ENCODE data around the gene GATA6. TPM values are rescaled to one million over a fixed set of nuclear protein-coding genes. Genes with fewer than 3 reads are reported as not detected.

Gene GATA6
- polyA plus RNA-seq, 3 donors, result 0.04 TPM; not detected in 2

DNA sequence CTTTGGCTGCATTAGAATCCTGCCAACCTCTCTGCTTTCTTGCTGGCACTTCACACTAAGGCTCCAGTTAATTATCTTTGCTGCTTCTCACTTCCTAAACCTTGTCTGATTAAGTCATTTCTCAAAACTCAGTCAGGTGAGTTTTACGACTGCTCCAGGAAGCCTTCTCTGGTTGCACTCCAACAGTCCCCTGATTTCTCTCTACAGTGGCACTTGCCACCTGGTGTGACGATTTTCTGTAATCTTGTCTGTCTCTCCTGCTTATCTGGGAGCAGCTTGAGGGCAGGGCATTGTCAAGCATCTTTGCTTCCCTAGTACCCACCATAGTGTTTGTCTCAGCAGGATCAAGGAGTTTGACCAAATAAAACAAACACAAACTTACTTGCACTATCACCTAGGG is 10.4 kb upstream of the GATA6 start:
- intact Hi-C loops (cut with micrococcal nuclease), result no loop called here
- H3K36me3 ChIP-seq (replicated peaks in 1 of 2; ENCODE audit: control insufficient read depth in 1 of 2, insufficient read depth in 2 of 2, low read length in 2 of 2), result no peaks in the 10 kb centered on the region
- no peak overlapping the region for H3K9ac ChIP-seq (ENCODE audit: insufficient read depth, low read length, poor library complexity, severe bottlenecking)
- TF ChIP-seq, protein P1, sequence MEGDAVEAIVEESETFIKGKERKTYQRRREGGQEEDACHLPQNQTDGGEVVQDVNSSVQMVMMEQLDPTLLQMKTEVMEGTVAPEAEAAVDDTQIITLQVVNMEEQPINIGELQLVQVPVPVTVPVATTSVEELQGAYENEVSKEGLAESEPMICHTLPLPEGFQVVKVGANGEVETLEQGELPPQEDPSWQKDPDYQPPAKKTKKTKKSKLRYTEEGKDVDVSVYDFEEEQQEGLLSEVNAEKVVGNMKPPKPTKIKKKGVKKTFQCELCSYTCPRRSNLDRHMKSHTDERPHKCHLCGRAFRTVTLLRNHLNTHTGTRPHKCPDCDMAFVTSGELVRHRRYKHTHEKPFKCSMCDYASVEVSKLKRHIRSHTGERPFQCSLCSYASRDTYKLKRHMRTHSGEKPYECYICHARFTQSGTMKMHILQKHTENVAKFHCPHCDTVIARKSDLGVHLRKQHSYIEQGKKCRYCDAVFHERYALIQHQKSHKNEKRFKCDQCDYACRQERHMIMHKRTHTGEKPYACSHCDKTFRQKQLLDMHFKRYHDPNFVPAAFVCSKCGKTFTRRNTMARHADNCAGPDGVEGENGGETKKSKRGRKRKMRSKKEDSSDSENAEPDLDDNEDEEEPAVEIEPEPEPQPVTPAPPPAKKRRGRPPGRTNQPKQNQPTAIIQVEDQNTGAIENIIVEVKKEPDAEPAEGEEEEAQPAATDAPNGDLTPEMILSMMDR (IDR thresholded peaks at IDR 0.05), result no peak
- no peak overlapping the region for H3K4me3 ChIP-seq (replicated peaks in 1 of 3; ENCODE audit: low read depth in 2 of 3, low read length in 3 of 3)
- H4K20me1 ChIP-seq (ENCODE audit: insufficient read depth, low read length), result no peaks in the 10 kb centered on the region
- peak overlapping the region in 1 of 7 donors; percentile 13 for H3K27ac Mint-ChIP-seq
- no peaks in the 10 kb centered on the region for H3K9me3 ChIP-seq (replicated peaks in 1 of 2; ENCODE audit: control insufficient read depth in 1 of 2, insufficient read depth in 1 of 2, low read length in 2 of 2)
- 86% methylated on average over 1 of the region's 2 CpGs for WGBS (ENCODE audit: insufficient coverage)
- no peak overlapping the region for H3K4me2 ChIP-seq (replicated peaks; ENCODE audit: extremely low read depth, low read length, poor library complexity, severe bottlenecking)
- H3K4me1 Mint-ChIP-seq, result no peaks in the 10 kb centered on the region
- peaks cover 34 to 43% (median 42%) of the 10 kb centered on the region in 3 donors for H3K27me3 Mint-ChIP-seq (ENCODE audit: low read depth in 3 of 3)
- no peaks in the 10 kb centered on the region for H3K79me2 ChIP-seq (ENCODE audit: insufficient read depth, low read length)
- DNase-seq, result no peak
- H3K27ac ChIP-seq (ENCODE audit: low read depth in 1 of 2, low read length in 2 of 2), result no peak overlapping the region
- H3K4me1 ChIP-seq (ENCODE audit: control insufficient read depth in 1 of 2, insufficient read depth in 2 of 2, low read length in 2 of 2), result no peaks in the 10 kb centered on the region
- H3K27me3 ChIP-seq (ENCODE audit: control insufficient read depth in 2 of 2, insufficient read depth in 2 of 2, low read length in 2 of 2), result peaks cover 29 to 38% of the 10 kb centered on the region in 2 donors
- H3K4me3 Mint-ChIP-seq, result no peak overlapping the region
- H3K9me3 Mint-ChIP-seq, result peaks cover 0 to 8% (median 2%) of the 10 kb centered on the region in 7 donors
- H2AFZ ChIP-seq (ENCODE audit: insufficient read depth, low read depth, low read length, poor library complexity, severe bottlenecking), result no peak overlapping the region
- H3K36me3 Mint-ChIP-seq, result no peaks in the 10 kb centered on the region

DNA sequence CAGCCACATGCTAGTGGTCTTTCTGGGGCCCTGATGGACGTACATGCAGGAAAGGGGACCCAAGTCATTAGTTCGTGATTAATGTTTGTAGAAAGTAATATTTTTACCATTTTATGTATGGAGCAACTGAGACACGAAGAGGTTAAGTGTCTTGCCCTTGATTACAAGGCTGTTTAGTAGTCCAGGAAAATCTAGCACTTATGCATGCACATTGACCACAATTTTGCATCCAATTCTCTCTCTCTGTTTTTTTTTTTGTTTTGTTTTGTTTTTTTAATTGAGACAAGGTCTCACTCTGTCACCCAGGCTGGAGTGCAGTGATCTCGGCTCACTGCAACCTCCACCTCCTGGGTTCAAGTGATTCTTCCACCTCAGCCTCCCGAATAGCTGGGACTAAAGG is 8.3 kb upstream of the GATA6 start:
- H3K27ac Mint-ChIP-seq, result no peak overlapping the region
- Histone ChIP-seq H3K9ac (ENCODE audit: insufficient read depth, low read length, poor library complexity, severe bottlenecking) (no peak overlapping the region), H3K4me2 (replicated peaks; ENCODE audit: extremely low read depth, low read length, poor library complexity, severe bottlenecking) (no peak overlapping the region), H4K20me1 (ENCODE audit: insufficient read depth, low read length) (no peaks in the 10 kb centered on the region), H3K36me3 (replicated peaks in 1 of 2; ENCODE audit: control insufficient read depth in 1 of 2, insufficient read depth in 2 of 2, low read length in 2 of 2) (no peaks in the 10 kb centered on the region), H2AFZ (ENCODE audit: insufficient read depth, low read depth, low read length, poor library complexity, severe bottlenecking) (no peak overlapping the region), H3K9me3 (replicated peaks in 1 of 2; ENCODE audit: control insufficient read depth in 1 of 2, insufficient read depth in 1 of 2, low read length in 2 of 2) (peaks cover under 1% of the 10 kb centered on the region in 2 donors), H3K4me3 (replicated peaks in 1 of 3; ENCODE audit: low read depth in 2 of 3, low read length in 3 of 3) (no peak overlapping the region), H3K79me2 (ENCODE audit: insufficient read depth, low read length) (no peaks in the 10 kb centered on the region), H3K27me3 (ENCODE audit: control insufficient read depth in 2 of 2, insufficient read depth in 2 of 2, low read length in 2 of 2) (peaks cover 46 to 57% of the 10 kb centered on the region in 2 donors), H3K27ac (ENCODE audit: low read depth in 1 of 2, low read length in 2 of 2) (no peak overlapping the region), H3K4me1 (ENCODE audit: control insufficient read depth in 1 of 2, insufficient read depth in 2 of 2, low read length in 2 of 2) (no peaks in the 10 kb centered on the region)
- WGBS (ENCODE audit: insufficient coverage), result 80% methylated on average over 2 of the region's 5 CpGs
- peaks cover 1 to 16% (median 2%) of the 10 kb centered on the region in 7 donors for H3K9me3 Mint-ChIP-seq
- H3K36me3 Mint-ChIP-seq, result peaks cover 0 to 2% of the 10 kb centered on the region in 2 donors
- no peak overlapping the region for H3K4me3 Mint-ChIP-seq
- DNase-seq, result no peak
- intact Hi-C loops (cut with micrococcal nuclease), result no loop called here
- H3K27me3 Mint-ChIP-seq (ENCODE audit: low read depth in 3 of 3), result peaks cover 50 to 62% (median 53%) of the 10 kb centered on the region in 3 donors
- TF ChIP-seq, protein P1 (IDR thresholded peaks at IDR 0.05), result no peak
- no peaks in the 10 kb centered on the region for H3K4me1 Mint-ChIP-seq

Data from CD14-positive monocyte (primary cell).